Stimulated activated CD8-positive, alpha-beta memory T cell treated with anti-CD3 and anti-CD28 coated beads, Interleukin-2, amount 100 ng/mL, for 1 hour (primary cell): ENCODE data around the gene MAML2.
A peak's percentile ranks its signal among the peaks of the same experiment; 100 is the strongest.
"Not testable (repeated sequence)": the region's sequence is repeated elsewhere in the genome, so short reads cannot be mapped to it uniquely, and the experiment has no call there.

Experiments used
- DNase-seq, 2 donors: peaks; one replicate each; pipeline ENCODE4 v3.0.0-alpha.2; 2020; ENCODE audit warnings: low read depth in 2 of 2

Gene MAML2

DNA sequence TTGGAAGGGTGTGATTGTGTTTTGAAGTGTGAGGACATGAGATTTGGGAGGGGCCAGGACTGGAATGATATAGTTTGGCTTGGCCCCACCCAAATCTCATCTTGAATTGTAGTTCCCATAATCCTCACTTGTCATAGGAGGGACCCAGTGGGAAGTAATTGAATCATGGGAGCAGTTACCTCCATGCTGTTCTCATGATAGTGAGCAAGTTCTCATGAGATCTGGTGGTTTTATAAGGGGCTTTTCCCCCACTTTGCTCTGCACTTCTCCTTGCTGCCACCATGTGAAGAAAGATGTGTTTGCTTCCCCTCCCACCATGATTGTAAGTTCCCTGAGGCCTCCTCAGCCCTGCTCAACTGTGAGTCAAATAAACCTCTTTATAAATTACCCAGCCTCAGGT lies 71.6 kb downstream of the MAML2 start:
- not testable (repeated sequence) for DNase-seq

DNA sequence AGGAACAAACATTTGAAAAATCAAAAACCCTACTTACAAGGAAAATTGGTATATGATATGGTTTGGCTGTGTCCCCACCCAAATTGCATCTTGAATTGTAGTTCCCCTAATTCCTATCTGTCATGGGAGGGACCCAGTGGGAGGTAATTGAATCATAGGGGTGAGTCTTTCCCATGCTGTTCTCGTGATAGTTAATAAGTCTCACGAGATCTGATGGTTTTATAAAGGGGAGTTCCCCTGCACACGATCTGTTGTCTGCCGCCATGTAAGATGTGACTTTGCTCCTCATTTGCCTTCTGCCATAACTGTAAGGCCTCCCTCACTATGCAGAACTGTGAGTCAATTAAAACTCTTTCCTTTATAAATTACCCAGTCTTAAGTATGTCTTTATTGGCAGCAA lies 74.5 kb downstream of the MAML2 start:
- not testable (repeated sequence) for DNase-seq

DNA sequence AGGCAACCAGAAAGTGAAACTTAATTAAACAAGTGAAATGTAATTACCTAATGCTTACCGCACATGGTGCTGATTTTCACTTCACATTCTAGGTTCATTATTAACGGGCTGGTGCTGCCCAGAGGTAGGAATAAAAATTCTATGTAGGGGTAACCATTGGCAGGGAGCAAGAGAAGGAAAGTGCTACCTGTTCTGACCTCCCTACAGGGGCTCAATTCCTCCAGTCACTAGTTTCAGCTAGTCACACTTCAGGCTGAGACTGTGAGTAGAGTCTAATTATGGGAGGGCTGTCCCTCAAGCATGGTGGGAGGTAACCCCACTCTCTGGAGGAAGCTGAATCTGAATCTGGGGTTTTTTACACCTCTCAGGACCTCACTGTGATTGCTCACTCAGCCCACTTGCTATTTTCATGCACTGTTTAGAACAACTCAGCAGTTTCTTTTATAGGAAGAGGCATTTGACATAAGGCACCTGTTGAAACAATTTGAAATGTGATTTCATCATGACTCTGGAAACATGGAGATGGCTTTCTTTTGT lies 75.4 kb downstream of the MAML2 start:
- DNase-seq = no peak

DNA sequence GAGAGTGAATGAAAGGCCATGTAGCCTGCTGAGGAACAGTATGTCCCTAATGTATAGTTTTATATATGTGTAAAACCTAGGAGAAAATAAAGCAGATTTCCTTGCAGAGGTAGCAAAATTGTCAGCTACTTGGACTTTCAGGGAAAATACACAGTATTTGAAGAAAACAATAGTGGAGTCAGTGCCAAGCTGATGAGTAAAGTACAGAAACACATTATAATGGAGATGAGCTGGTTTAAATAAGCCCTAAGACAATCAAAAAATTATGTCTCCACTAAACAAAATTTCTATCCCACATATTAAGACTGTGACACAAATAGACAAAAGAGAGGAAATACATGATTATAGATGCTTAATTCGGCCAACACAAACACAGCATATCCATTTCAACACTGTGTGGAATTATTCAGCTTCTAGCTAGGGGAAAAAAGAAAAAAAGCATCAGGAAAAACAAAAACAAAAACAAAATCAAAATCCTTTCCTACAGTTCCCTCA lies 75.9 kb downstream of the MAML2 start:
- no peak for DNase-seq

DNA sequence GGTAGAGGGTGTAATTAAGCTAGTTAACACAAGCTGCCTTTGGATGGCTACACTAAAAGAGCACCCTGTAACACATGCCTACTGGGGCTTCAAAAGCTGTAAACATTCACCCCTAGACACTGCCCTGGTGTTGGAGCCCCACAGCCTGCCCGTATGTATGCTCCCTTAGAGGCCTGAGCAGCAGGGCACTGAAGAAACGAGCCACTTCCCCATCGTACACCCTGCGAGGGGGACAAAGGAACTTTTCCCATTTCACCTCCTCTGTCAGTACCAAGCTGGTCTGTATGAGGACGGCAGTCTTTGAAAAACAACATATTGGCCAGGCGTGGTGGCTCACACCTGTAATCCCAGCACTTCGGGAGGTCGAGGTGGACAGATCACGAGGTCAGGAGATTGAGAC lies 77.0 kb downstream of the MAML2 start:
- no peak for DNase-seq

DNA sequence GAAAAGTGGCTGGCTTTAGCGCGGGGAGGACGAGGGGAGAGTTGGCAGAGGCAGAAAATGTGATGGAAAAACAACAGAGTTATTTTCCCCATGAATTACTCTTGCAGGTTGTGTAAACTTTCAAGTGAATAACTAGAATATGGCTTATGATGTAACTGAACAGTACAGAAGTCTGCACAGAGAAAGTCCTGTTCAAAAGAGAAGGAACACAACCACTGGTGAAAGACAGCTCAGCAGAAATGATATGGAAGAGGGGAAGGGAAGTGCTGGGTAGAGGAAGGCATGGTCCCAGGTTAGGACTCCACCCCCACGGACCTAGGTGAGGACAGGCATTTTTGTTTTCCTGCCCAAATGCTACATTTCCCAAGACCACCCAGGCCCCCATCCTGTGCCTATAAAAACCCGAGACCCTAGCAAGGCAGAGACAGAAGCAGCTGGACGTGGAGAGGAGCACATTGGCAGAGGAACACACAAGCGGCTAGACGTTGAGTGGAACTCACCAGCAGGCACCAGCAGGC lies 77.7 kb downstream of the MAML2 start:
- no peak for DNase-seq

DNA sequence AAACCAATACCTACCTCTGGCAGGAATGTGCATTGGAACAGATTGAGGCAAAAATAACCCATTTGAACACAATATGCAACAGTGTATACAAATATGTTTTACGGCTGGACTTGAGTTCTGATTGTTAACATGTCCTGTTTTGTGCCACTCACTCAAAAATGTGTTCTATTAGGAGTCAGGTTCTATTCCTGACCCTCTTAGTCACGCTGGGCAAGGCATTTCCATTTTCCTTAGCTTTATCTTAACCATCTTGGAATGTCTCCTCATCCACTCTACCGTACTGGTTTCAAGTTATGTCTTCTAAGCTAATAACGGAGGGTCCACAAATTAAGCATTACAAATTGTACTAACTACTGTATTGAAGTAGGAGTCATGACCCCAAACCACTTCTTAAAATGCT lies 78.6 kb downstream of the MAML2 start:
- no peak for DNase-seq

DNA sequence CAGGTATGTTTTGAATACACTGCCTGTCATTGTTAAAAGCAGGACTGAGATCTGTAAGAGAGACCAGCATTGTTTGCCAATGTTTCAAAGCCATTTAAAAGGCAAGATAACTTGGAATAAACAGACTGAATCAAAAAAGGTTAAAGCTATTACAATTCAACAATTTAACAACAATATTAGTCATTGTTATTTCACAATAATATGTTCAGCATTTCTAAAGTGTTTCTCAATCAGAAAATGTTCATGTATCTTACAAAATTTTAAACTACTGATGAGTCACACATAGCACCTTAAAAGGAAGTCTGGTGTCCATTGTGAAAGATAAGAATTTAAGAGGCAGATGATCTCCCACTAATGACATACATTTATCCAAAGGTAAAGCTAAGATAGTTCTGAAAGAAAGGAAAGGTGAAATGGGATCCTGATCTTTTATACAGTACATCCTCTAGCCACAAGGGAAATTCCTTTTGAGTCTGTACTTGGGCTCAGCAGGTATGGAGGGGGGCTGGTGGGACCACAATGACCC lies 79.7 kb downstream of the MAML2 start:
- no peak for DNase-seq

DNA sequence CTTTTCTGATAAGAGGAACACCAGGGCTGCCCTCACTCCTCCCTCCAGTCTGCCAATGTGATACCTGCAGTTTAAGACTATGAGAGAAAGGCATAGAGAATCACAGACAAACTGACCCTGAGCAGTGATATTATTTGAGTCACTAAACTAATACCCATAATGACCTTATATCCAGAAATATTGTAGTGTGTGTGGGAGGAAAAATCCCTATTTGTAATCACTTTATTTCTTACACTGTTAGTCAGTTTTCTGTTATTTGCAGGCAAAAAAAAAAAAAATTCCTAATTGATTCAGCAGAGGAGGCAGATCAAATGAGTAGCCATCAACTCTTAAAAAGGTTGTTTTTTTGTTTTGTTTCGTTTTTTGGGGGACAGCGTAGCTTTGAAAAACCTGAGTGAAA lies 82.5 kb downstream of the MAML2 start:
- no peak for DNase-seq

DNA sequence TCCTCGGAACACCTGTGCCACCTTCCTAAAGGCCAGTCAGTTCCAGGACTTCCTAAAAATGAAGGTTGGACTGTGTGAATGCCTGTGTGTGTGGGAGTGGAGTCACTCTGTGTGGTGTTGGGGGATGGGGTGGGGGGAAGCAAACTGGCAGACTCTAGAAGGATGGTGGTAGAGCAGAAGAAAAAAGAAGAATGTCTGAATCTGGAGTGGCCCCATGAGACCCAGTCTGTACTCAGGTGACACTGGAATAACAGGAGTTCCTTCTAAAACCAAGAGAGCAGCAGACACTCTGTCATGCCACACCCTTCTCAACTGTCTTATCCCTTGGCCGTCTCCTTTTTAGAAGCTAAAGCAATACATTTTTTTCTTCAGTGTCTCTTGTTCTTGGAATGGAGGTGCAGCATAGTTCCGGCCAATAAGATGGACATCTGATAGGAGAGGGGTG lies 82.9 kb downstream of the MAML2 start:
- DNase-seq = no peak

DNA sequence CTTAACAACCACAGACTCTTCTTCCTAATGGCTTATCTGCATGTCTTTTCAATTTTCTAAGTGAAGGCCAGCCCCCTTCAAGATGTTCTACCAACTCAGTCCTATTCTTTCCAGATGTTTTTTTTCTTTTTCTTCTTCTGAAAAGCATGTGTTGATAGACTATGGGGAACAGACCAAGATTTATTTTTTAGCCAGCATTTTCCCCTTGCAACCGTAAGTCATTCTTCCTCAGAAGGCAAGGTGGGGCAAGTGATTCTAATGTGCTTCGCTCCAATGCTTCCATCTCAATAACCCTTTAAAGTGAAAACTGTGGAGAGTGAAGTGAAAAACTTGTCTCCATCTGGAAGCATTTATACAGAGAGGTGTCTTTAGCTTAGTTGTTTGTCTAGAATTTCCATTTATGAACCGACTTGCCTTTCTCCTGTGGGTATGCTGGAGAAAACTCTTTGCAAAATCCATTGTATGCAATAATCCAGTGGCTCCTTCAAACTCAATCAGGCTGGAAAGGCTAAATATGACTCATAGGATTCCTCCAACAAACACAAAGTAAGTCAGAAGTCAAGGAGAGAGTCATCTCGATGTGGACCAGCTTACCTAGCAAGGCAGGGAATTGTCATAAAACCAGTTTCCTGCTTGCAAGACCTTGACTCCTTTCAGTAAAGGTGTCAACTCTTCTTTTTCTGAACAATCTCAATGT lies 83.7 kb downstream of the MAML2 start:
- no peak for DNase-seq

DNA sequence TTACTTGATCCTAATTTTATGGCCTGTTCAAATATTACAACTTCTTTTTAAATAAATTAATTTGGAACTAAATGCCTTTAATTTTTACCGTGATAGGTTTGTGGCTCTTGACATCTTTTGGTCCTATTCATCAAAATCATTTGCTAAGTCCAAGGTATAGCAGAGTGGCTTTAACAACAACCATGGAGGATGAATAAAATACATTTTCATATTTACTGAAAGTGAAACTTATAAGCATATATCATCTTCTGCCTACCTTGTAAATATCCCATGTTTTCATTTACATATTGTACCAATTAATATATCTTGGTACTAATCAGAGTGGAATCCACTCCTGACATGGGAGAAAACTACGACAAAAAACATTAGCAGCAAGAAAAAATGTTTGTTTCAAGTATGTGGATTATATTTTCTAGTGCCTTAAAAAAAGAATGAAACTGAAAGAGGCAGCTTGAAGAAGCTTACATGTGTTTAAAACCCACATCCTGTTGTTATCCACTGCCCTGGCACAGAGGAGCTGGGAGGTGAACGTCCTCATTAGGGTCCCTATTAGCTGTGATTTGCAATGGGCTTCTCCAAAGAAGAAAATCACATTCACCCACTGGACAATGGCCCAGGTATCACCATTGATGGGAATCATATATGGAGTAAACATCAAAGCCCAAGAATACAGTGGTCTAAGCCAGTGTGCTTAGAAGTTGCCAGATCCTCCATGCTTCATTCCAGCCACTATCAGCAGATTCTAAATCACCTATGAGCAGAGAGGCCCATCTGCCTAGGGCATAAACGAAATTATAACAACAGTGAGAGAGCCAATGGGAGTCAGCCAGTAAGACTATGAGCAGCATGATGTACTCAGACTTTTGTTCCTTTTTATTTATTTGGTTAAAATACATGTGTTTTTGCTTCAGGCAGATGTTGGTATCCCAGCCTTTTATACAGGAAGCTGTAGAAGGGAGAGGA lies 84.7 kb downstream of the MAML2 start:
- DNase-seq = no peak

DNA sequence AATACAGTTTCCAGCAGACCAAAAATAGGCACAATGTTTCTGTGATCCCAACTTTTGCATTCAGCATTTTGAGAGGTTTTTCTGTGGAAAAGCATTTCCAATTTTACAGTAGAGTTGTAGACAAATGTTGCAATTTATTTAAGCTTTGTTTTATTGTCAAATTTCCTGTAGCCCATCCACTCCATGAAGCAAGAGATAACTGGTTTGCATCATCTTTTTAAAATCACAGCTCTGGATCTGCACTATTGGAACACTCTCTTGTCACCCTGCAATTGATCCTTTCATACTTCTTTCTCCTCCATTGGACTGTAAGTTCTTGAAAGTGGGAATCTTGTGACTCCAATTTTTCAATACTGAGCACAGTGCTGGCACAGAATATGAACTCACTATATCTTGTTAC lies 86.0 kb downstream of the MAML2 start:
- DNase-seq = no peak

DNA sequence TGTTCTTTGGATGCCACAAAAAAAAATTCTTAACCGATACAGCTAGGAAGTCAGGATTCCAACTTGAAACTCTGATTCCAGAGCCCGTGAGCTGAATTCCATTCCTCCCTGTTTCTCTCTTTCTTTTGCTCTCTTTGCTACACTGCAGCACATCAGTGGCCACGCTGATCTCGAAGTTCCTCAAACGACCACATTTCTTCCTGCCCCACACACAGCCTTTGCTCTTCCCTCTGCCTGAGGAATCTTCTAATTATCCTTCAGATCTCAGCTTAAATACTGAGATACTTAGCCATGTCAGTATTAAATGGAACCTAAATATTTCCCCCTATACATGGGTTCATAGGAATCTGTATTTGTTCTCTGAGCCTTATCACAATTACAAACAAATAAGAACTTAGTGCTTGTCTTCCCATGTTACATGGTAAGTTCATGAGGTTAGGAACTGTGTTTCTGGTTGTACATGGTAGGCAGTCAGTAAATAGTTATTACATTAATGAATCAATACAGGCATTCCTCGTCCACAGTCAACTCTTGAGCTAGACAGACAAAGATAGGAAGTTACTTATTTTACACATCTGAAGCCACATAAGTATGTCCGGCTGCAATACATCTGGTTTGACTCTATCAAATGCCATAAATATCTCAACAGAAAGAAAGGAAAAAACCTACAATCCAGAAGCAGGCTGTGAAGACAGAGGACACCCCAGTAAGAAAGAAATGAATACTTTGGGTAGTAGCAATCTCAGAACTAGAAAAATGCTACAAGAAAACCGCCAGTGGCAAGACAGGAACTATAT lies 86.6 kb downstream of the MAML2 start:
- no peak for DNase-seq

DNA sequence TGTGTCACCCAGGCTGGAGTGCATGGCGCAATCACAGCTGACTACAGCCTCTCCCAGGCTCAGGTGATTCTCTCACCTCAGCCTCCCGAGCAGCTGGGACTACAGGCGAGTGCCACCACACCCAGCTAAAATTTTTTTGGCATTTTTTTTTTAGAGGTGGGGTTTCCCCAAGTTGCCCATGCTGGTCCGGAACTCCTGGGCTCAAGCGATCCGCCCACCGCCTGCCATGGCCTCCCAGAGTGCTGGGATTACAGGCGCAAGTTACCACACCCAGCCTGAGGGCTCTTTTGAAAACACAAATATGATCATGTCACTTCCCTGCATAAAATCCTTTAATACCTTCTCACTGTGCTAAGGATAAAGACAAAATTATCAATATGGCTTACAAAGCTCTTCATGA lies 88.1 kb downstream of the MAML2 start:
- no peak for DNase-seq

DNA sequence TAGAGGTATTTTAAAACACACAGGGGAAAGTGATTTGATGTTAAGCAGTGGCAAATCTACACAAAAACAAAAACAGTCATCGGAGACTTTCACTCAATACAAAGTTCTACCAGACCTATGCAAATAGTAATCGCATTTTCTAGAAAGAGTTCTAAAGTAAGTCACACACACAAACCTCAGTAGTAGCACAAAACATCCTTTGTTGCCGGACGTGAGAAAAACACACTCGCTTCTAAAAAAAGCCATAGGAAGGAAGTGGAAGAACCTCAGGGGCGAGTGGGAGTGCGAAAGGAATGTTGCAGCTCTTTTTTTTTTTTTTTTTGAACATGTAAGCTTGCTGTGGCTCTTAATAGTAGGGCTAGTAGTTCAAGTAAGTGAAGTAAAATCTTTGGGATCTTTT lies 88.9 kb downstream of the MAML2 start:
- DNase-seq = no peak

DNA sequence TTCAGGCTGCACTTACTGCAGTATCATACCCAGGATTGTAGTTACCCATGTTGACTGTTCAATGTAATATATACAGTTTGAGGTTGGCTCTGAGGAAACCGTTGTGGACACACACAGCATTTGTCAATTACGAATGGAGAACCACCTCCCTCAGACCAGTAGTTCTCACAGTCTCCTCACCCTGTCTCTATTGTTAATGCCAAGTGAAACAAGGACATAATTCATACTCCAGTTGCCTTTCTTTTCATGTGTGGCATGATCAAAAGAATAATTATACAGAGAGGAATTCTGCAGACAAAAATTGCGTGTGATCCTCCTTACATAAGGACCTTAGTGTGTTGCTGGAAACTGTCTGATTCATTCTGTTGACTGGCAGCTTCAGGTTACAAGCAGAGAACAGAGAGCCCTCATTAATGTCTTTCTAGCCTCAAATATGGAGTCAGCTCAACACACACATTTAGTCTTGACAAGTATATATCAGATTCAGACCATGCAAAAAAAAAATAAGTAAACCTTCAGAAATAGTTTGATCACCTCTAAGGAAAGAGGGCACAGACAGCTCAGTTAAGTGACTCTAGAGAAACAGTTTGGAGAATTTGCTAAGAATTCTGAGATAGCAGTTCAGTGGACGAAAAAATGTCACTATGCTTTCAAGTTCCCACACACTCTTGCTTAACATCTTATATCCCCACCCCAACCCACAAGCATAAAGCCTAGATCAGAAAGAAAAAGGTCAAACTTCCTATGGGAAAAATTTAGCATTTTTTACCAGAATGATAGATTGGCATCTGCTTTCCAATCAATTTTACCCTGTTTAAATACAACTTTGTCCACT lies 96.1 kb downstream of the MAML2 start:
- no peak for DNase-seq

DNA sequence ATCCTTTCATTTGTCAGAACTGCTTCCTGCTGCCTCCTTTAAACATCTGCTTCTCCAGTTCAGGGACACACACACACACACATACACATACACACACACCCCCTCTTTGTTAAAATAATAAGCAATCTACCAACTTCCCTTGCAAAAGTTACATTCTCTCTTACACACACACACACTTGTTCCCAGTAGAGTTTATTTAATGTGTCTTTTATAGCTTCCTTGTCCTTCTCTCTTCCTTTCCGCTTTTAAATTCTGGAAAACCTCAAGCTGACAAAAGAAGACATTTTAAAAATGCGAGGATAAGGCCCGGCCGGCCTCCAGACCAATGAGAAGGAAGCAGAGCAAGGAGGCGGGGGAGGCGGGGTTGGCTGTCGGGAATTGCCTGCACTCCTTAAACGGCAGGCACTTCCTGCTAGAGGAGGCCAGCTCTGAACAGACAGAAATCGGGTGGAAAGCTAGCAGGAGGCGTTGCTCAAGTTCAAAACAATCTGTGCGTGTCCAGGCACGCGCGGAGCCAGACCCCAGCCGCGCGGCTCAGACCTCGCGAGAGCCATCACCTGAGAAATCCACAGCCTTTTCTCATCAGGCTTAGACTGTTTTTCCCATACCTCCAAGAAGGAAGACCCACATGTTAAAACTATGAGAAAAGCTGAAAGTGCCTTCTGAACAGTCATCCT lies 99.9 kb downstream of the MAML2 start:
- DNase-seq = peak; percentile 34 to 45

DNA sequence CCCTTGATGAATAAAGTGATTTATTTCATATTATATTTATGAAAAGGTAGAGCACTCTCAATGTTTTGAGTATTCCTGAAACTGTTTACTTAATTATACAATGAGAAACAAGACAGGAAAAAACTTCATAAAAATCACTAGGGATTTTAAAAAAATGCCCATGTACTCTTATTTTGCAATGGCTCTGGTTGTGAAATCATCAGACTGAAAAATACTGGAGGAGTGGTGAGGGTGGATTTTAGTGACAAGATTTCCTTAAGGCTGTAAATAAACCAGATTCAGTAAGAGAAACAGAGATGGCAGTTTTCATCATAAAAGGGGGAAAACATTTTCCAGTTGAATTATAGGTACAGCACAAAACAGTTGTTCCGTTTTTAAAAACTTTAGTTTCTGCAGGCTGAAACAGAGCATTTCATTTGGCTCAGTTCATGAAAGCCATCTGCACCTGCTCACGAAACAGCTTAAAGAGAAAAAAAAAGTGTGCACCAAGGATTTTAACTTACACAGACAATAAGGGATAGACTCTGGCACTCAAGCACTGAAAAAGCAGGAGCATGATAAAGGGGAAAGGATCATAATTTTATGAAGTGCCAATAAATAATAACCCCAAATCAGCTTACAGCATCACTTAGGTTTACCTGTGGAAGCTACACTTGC lies 100.7 kb downstream of the MAML2 start:
- no peak for DNase-seq
